GM12878 (cell line): ENCODE measurements around the gene SHC3. TPM values are rescaled to one million over a fixed set of nuclear protein-coding genes. Genes with fewer than 3 reads are reported as not detected.

Experiments
- ATAC-seq: fragments of 200-7000 bp; cut with Tn5 transposase; 3 replicates; pipeline ENCODE4 v1.9.1; 2020; ENCODE audit warnings: mild to moderate bottlenecking, moderate library complexity
- BruUV-seq: library from RNA; stranded (reverse); fragments of 400-500 nt; replicated peaks from 2 replicates; lab custom pipeline; 2021; lab: Mats Ljungman, UMichigan
- CTCF ChIA-PET: fragments of 300-600 bp; sonication (Branson Sonifier 250); formaldehyde crosslinking; extraction: SDS; loops from one replicate; lab custom pipeline; 2021; ENCODE audit warnings: inconsistent platforms; lab: Yijun Ruan, JAX
- POLR2A ChIA-PET: fragments of 350-600 bp; formaldehyde crosslinking; extraction: SDS; loops from one replicate; lab custom pipeline; 2021; ENCODE audit warnings: inconsistent platforms; lab: Charles Lee
- RAD21 ChIA-PET: fragments of 300-600 bp; sonication (Branson Sonifier 250); formaldehyde crosslinking; loops from one replicate; lab custom pipeline; 2023; ENCODE audit warnings: antibody characterized with exemption; ENCODE audit not compliant: unreplicated experiment; lab: Charles Lee
- SMC1A ChIA-PET: fragments of 300-600 bp; sonication (Branson Sonifier 250); formaldehyde crosslinking; loops from one replicate; lab custom pipeline; 2023; ENCODE audit not compliant: unreplicated experiment, uncharacterized antibody; lab: Charles Lee
- DNase-seq: peaks from one replicate; pipeline ENCODE4 v3.0.0-alpha.2; 2011; ENCODE audit warnings: low read depth, low spot score
- FAIRE-seq: peaks from 3 replicates; lab custom pipeline; 2011; peaks lifted over from hg19 to GRCh38; lab: Jason Lieb, UNC
- H2AFZ ChIP-seq: 2 replicates; pipeline ENCODE4 v1.6.0; 2011; ENCODE audit warnings: low read depth, low read length, control low read depth; ENCODE audit not compliant: control insufficient read depth
- H3K27ac ChIP-seq: 2 replicates; pipeline ENCODE4 v1.5.1; 2011; ENCODE audit warnings: control low read depth; ENCODE audit not compliant: control insufficient read depth, insufficient read depth
- H3K27me3 ChIP-seq, 2 experiments: replicated peaks in 1 of 2; 2 replicates each; pipeline versions ENCODE4 v1.6.0 to v1.6.1; 2011; ENCODE audit warnings: low read length in 1 of 2; ENCODE audit not compliant: control insufficient read depth in 2 of 2, insufficient read depth in 2 of 2
- H3K36me3 ChIP-seq, 2 experiments: 2 replicates each; pipeline ENCODE4 v1.5.1; 2011; ENCODE audit warnings: low read length in 1 of 2; ENCODE audit not compliant: control insufficient read depth in 2 of 2, insufficient read depth in 2 of 2
- H3K4me1 ChIP-seq: 2 replicates; pipeline ENCODE4 v1.6.1; 2011; ENCODE audit warnings: mild to moderate bottlenecking, low read length, moderate library complexity, mixed read lengths; ENCODE audit not compliant: control insufficient read depth, insufficient read depth
- H3K4me2 ChIP-seq: 2 replicates; pipeline ENCODE4 v1.6.0; 2011; ENCODE audit warnings: control low read depth; ENCODE audit not compliant: control insufficient read depth, insufficient read depth
- H3K4me3 ChIP-seq: fragments of 200-600 bp; sonication (generic); 2 replicates; pipeline ENCODE4 v1.5.1; 2016
- H3K79me2 ChIP-seq: 2 replicates; pipeline ENCODE4 v1.6.0; 2011; ENCODE audit warnings: low read length; ENCODE audit not compliant: control insufficient read depth, insufficient read depth
- H3K9ac ChIP-seq: 2 replicates; pipeline ENCODE4 v1.8.0; 2011; ENCODE audit warnings: low read length, control low read depth, mixed read lengths; ENCODE audit not compliant: control insufficient read depth, insufficient read depth
- H3K9me3 ChIP-seq: replicated peaks from 3 replicates; pipeline ENCODE4 v1.5.1; 2011; ENCODE audit warnings: mild to moderate bottlenecking, low read length; ENCODE audit not compliant: control insufficient read depth, insufficient read depth
- H4K20me1 ChIP-seq: 2 replicates; pipeline ENCODE4 v1.6.0; 2011; ENCODE audit not compliant: control insufficient read depth, insufficient read depth
- ETV6 ChIP-seq, 2 experiments: fragments of 450-650 bp in 1 of 2; IDR thresholded peaks in 1 of 2; conservative IDR thresholded peaks in 1 of 2; 2 replicates each; pipeline ENCODE4 v1.6.1; 2014; ENCODE audit warnings: antibody characterized with exemption in 1 of 2, borderline replicate concordance in 1 of 2, low read depth in 1 of 2, mild to moderate bottlenecking in 1 of 2, moderate library complexity in 1 of 2
- FOXM1 ChIP-seq: IDR thresholded peaks from 2 replicates; pipeline ENCODE4 v1.6.1; 2012; ENCODE audit warnings: low read depth, mild to moderate bottlenecking, inconsistent platforms, low read length, moderate library complexity
- RCOR1 ChIP-seq: conservative IDR thresholded peaks from 2 replicates; pipeline ENCODE4 v1.6.1; 2012; ENCODE audit warnings: low read depth, low read length, improper control_type of control experiment
- RELB ChIP-seq: fragments of 450-650 bp; IDR thresholded peaks from 2 replicates; pipeline ENCODE4 v1.6.1; 2017; ENCODE audit warnings: low read depth, mild to moderate bottlenecking, moderate library complexity
- TCF7 ChIP-seq: IDR thresholded peaks from 2 replicates; pipeline ENCODE4 v1.6.1; 2014; ENCODE audit warnings: antibody characterized with exemption, borderline replicate concordance
- ZNF207 ChIP-seq: fragments of 450-650 bp; IDR thresholded peaks from 2 replicates; pipeline ENCODE4 v1.6.1; 2014; ENCODE audit warnings: antibody characterized with exemption, mild to moderate bottlenecking, borderline replicate concordance
- ZNF274 ChIP-seq: IDR thresholded peaks from one replicate; pipeline ENCODE4 v1.8.0; 2011; ENCODE audit not compliant: insufficient read length, insufficient read depth
- ZZZ3 ChIP-seq: IDR thresholded peaks from 2 replicates; pipeline ENCODE4 v1.6.1; 2011; ENCODE audit warnings: low read depth; ENCODE audit not compliant: control insufficient read depth, insufficient read length
- WGBS: methylation state at CpG from one replicate; pipeline ENCODE4 v1.1.6; 2016; ENCODE audit warnings: low lambda C conversion rate; ENCODE audit not compliant: insufficient replicate concordance, insufficient coverage; ENCODE audit errors: missing lambda C conversion rate; 5-methylcytosine and 5-hydroxymethylcytosine counted together
- in situ Hi-C: fragments of 300-500 bp; cut with MboI; formaldehyde crosslinking; loops from 9 replicates; pipeline ENCODE4 v1.14.3; 2018; ENCODE audit warnings: mixed read lengths
- intact Hi-C: fragments of 100-400 bp; cut with micrococcal nuclease; formaldehyde crosslinking; loops from one replicate; pipeline ENCODE4 v1.14.2; 2022; ENCODE audit not compliant: unreplicated experiment
- polyA plus RNA-seq, 11 experiments: library from polyadenylated mRNA; depleted of rRNA in 4 of 11; unstranded in 6 of 11; stranded (reverse) in 5 of 11; fragments of >200 nt; fragmentation: Nextera tagmentation in 4 of 11; fragmentation: Illumina TruSeq in 1 of 11; extraction: Ambion mirVana in 4 of 11; extraction: Trizol in 1 of 11; gene quantifications; 1 replicate in 1 of 11; 2 replicates in 10 of 11; pipeline versions ENCODE4 v1.2.1 to v1.2.3, GENCODE V29; 2011 to 2016; ENCODE audit warnings: inconsistent platforms in 2 of 11, missing spikeins in 2 of 11, low read depth in 1 of 11
- total RNA-seq, 4 experiments: library from RNA; depleted of rRNA in 3 of 4; stranded (reverse); fragments of >200 nt in 3 of 4; fragmentation: Illumina TruSeq in 1 of 4; extraction: Trizol in 1 of 4; gene quantifications; 2 replicates each; pipeline versions ENCODE4 v1.2.1 to v1.2.3, GENCODE V29; 2013 to 2021
- TF ChIP-seq, protein P1 (sequence below): fragments of 450-650 bp; formaldehyde crosslinking; IDR thresholded peaks from 2 replicates; pipeline ENCODE4 v1.5.0; 2022; ENCODE audit warnings: mild to moderate bottlenecking, missing genetic modification characterization

Gene SHC3
- total and polyA plus RNA-seq, 10 of the 15 experiments (the other 5 are each of a cell fraction or from before 2014, with no cell fraction given): 0.01 to 0.06 TPM; not detected in 8

- H3K27me3 ChIP-seq: peaks cover 0 to 1% of the 10 kb centered on the region in 2 experiments; a peak in 2 of 4 replicates
- no peaks in the 10 kb centered on the region for H3K36me3 ChIP-seq
- no peak overlapping the region for H2AFZ ChIP-seq
- BruUV-seq: no TSS peak
- no peak overlapping the region for H3K27ac ChIP-seq
- H3K9ac ChIP-seq: no peak overlapping the region
- H3K4me2 ChIP-seq: no peak overlapping the region
- ChIA-PET RAD21 (no interaction called here), POLR2A (no interaction called here), CTCF (interaction anchor here (0.6 kb wide), 1 partner anchor 75 kb away, joined by 4 read pairs; no protein-coding TSS in a partner anchor), SMC1A (no interaction called here)
- no peaks in the 10 kb centered on the region for H3K9me3 ChIP-seq
- ATAC-seq (no peak), FAIRE-seq (no peak), DNase-seq (no peak)
- intact Hi-C loops (loop anchor here (10.0 kb wide), 1 partner anchor 1044 kb away; a partner anchor contains a TSS), in situ Hi-C loops (no loop called here)
- no peaks in the 10 kb centered on the region for H4K20me1 ChIP-seq
- 0% methylated on average over 2 of the region's 2 CpGs for WGBS
- no peaks in the 10 kb centered on the region for H3K79me2 ChIP-seq
- no peaks in the 10 kb centered on the region for H3K4me1 ChIP-seq
- no peak overlapping the region for H3K4me3 ChIP-seq
- no peak for TF ChIP-seq ZNF274
- TF ChIP-seq, protein P1, sequence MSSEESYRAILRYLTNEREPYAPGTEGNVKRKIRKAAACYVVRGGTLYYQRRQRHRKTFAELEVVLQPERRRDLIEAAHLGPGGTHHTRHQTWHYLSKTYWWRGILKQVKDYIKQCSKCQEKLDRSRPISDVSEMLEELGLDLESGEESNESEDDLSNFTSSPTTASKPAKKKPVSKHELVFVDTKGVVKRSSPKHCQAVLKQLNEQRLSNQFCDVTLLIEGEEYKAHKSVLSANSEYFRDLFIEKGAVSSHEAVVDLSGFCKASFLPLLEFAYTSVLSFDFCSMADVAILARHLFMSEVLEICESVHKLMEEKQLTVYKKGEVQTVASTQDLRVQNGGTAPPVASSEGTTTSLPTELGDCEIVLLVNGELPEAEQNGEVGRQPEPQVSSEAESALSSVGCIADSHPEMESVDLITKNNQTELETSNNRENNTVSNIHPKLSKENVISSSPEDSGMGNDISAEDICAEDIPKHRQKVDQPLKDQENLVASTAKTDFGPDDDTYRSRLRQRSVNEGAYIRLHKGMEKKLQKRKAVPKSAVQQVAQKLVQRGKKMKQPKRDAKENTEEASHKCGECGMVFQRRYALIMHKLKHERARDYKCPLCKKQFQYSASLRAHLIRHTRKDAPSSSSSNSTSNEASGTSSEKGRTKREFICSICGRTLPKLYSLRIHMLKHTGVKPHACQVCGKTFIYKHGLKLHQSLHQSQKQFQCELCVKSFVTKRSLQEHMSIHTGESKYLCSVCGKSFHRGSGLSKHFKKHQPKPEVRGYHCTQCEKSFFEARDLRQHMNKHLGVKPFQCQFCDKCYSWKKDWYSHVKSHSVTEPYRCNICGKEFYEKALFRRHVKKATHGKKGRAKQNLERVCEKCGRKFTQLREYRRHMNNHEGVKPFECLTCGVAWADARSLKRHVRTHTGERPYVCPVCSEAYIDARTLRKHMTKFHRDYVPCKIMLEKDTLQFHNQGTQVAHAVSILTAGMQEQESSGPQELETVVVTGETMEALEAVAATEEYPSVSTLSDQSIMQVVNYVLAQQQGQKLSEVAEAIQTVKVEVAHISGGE (CRISPR knock-in tag): no peak
Observed at GRCh38 chr9:88998503-88998902, 180.1 kb downstream of the SHC3 start.

- WGBS: 42% methylated on average over 8 of the region's 8 CpGs
- H3K27ac ChIP-seq: no peak overlapping the region
- no peak overlapping the region for H3K9ac ChIP-seq
- CTCF ChIA-PET: no interaction called here
- no peak for FAIRE-seq
- no peak overlapping the region for H3K4me3 ChIP-seq
- no peaks in the 10 kb centered on the region for H4K20me1 ChIP-seq
- no peak for TF ChIP-seq ZZZ3
- TF ChIP-seq FOXM1: no peak
- no peak for TF ChIP-seq ZNF207
- TF ChIP-seq ETV6 (conservative IDR thresholded peaks at IDR 0.05 in 1 of 2, IDR thresholded peaks at IDR 0.05 in 1 of 2; ENCODE audit: borderline replicate concordance in 1 of 2, low read depth in 1 of 2): no peak
- no peak for TF ChIP-seq RCOR1
- TF ChIP-seq RELB: no peak
- TF ChIP-seq TCF7: no peak
- TF ChIP-seq, all 136 proteins: peak for 0
- H3K79me2 ChIP-seq: no peaks in the 10 kb centered on the region
- no TSS peak for BruUV-seq
- in situ Hi-C loops (no loop called here), intact Hi-C loops (loop anchor here (10.0 kb wide), 1 partner anchor 1043 kb away; a partner anchor contains a TSS)
- ChIA-PET SMC1A (no interaction called here), RAD21 (no interaction called here), POLR2A (no interaction called here)
- peaks cover 0 to 1% of the 10 kb centered on the region in 2 experiments; a peak in 2 of 4 replicates for H3K27me3 ChIP-seq
- no peaks in the 10 kb centered on the region for H3K9me3 ChIP-seq
- H2AFZ ChIP-seq: no peak overlapping the region
- ATAC-seq (no peak), DNase-seq (no peak)
- H3K4me2 ChIP-seq: no peak overlapping the region
- no peaks in the 10 kb centered on the region for H3K4me1 ChIP-seq
- H3K36me3 ChIP-seq: no peaks in the 10 kb centered on the region
Observed at GRCh38 chr9:88997646-88998045, 181.0 kb downstream of the SHC3 start.
